GM20431 (cell line): ENCODE results near the gene ATP1A1.

ENCODE experiments used
- in situ Hi-C: fragments of 300-500 bp; cut with MseI, MboI; formaldehyde crosslinking; loops from one replicate; pipeline ENCODE4 v1.15.0; 2020; ENCODE audit warnings: low sequenced_read_pairs; ENCODE audit not compliant: unreplicated experiment

ATP1A1 gene

GRCh38 chr1:116365857-116366256 is 7.2 kb upstream of the ATP1A1 start:
- in situ Hi-C loops: loop anchor here (10.0 kb wide), 1 partner anchor 129 kb away; no protein-coding TSS in a partner anchor

GRCh38 chr1:116367256-116367945 is 5.6 kb upstream of the ATP1A1 start:
- in situ Hi-C loops: loop anchor here (10.0 kb wide), 1 partner anchor 127 kb away; no protein-coding TSS in a partner anchor

GRCh38 chr1:116368241-116368640 is 4.8 kb upstream of the ATP1A1 start:
- in situ Hi-C loops: loop anchor here (10.0 kb wide), 1 partner anchor 127 kb away; no protein-coding TSS in a partner anchor

- in situ Hi-C loops: no loop called here
Measured at GRCh38 chr1:116370181-116370580, 2.9 kb upstream of the ATP1A1 start.

GRCh38 chr1:116371752-116372151 is 1.3 kb upstream of the ATP1A1 start:
- in situ Hi-C loops: no loop called here

- in situ Hi-C loops: no loop called here
Measured at GRCh38 chr1:116372191-116372590, 853 bp upstream of the ATP1A1 start.

- in situ Hi-C loops: no loop called here
Measured at GRCh38 chr1:116373431-116374352, 648 bp downstream of the ATP1A1 start.

GRCh38 chr1:116374353-116375147 is 1.5 kb downstream of the ATP1A1 start:
- in situ Hi-C loops: no loop called here

- in situ Hi-C loops: no loop called here
Measured at GRCh38 chr1:116375148-116375886, 2.3 kb downstream of the ATP1A1 start.

- in situ Hi-C loops: no loop called here
Measured at GRCh38 chr1:116375887-116376728, 3.1 kb downstream of the ATP1A1 start.

- in situ Hi-C loops: no loop called here
Measured at GRCh38 chr1:116376729-116377086, 3.7 kb downstream of the ATP1A1 start.

- in situ Hi-C loops: no loop called here
Measured at GRCh38 chr1:116377541-116378529, 4.8 kb downstream of the ATP1A1 start.

- in situ Hi-C loops: no loop called here
Measured at GRCh38 chr1:116379057-116379630, 6.1 kb downstream of the ATP1A1 start.

- in situ Hi-C loops: no loop called here
Measured at GRCh38 chr1:116379674-116380498, 6.8 kb downstream of the ATP1A1 start.

GRCh38 chr1:116380499-116381242 is 7.6 kb downstream of the ATP1A1 start:
- in situ Hi-C loops: no loop called here

GRCh38 chr1:116382321-116382720 is 9.3 kb downstream of the ATP1A1 start:
- in situ Hi-C loops: no loop called here
